NCI-H1694 treated with DMSO at 0.1 percent for 48 hours (cell line): ENCODE data around the gene B3GLCT.
"Not testable (repeated sequence)": the region's sequence is repeated elsewhere in the genome, so short reads cannot be mapped to it uniquely, and the experiment has no call there.

ENCODE experiments used
- DNase-seq: peaks from one replicate; lab custom pipeline; 2025; lab: John Stamatoyannopoulos, UW

The B3GLCT gene

GRCh38 chr13:31278869-31279268 is 79.1 kb downstream of the B3GLCT start:
- no peak for DNase-seq

GRCh38 chr13:31282741-31283455 is 83.1 kb downstream of the B3GLCT start:
- no peak for DNase-seq

GRCh38 chr13:31286930-31287329 is 87.2 kb downstream of the B3GLCT start:
- DNase-seq: no peak

- no peak for DNase-seq
Observed at GRCh38 chr13:31301119-31301518, 101.3 kb downstream of the B3GLCT start.

- DNase-seq: no peak
Observed at GRCh38 chr13:31310356-31310755, 110.6 kb downstream of the B3GLCT start.

GRCh38 chr13:31310786-31311185 is 111.0 kb downstream of the B3GLCT start:
- peak; percentile 57 for DNase-seq

- DNase-seq: no peak
Observed at GRCh38 chr13:31311921-31312320, 112.1 kb downstream of the B3GLCT start.

GRCh38 chr13:31314961-31315360 is 115.2 kb downstream of the B3GLCT start:
- no peak for DNase-seq

- no peak for DNase-seq
Observed at GRCh38 chr13:31320946-31321345, 121.2 kb downstream of the B3GLCT start.

GRCh38 chr13:31321457-31321856 is 121.7 kb downstream of the B3GLCT start:
- DNase-seq: no peak

- DNase-seq: no peak
Observed at GRCh38 chr13:31322026-31322425, 122.3 kb downstream of the B3GLCT start.

GRCh38 chr13:31322702-31323405 is 123.1 kb downstream of the B3GLCT start:
- no peak for DNase-seq

GRCh38 chr13:31327182-31327860 is 127.5 kb downstream of the B3GLCT start:
- DNase-seq: no peak

GRCh38 chr13:31328549-31329235 is 128.9 kb downstream of the B3GLCT start:
- DNase-seq: no peak

- DNase-seq: no peak
Observed at GRCh38 chr13:31330236-31330635, 130.5 kb downstream of the B3GLCT start.

GRCh38 chr13:31331068-31331467 is 131.3 kb downstream of the B3GLCT start:
- no peak for DNase-seq

GRCh38 chr13:31334547-31334946 is 134.8 kb downstream of the B3GLCT start:
- no peak for DNase-seq

GRCh38 chr13:31334994-31335557 is 135.3 kb downstream of the B3GLCT start:
- DNase-seq: no peak

- not testable (repeated sequence) for DNase-seq
Observed at GRCh38 chr13:31339616-31340015, 139.8 kb downstream of the B3GLCT start.

- not testable (repeated sequence) for DNase-seq
Observed at GRCh38 chr13:31340848-31341247, 141.1 kb downstream of the B3GLCT start.

- DNase-seq: no peak
Observed at GRCh38 chr13:31346891-31347290, 147.1 kb downstream of the B3GLCT start.

GRCh38 chr13:31349156-31349555 is 149.4 kb downstream of the B3GLCT start:
- DNase-seq: no peak
